Amniotic epithelial cell (primary cell): Measurements from ENCODE around the gene ING1.

Source experiments
- DNase-seq: peaks from one replicate; pipeline ENCODE4 v3.0.0-alpha.2; 2010; ENCODE audit warnings: low read depth

The ING1 gene

DNA sequence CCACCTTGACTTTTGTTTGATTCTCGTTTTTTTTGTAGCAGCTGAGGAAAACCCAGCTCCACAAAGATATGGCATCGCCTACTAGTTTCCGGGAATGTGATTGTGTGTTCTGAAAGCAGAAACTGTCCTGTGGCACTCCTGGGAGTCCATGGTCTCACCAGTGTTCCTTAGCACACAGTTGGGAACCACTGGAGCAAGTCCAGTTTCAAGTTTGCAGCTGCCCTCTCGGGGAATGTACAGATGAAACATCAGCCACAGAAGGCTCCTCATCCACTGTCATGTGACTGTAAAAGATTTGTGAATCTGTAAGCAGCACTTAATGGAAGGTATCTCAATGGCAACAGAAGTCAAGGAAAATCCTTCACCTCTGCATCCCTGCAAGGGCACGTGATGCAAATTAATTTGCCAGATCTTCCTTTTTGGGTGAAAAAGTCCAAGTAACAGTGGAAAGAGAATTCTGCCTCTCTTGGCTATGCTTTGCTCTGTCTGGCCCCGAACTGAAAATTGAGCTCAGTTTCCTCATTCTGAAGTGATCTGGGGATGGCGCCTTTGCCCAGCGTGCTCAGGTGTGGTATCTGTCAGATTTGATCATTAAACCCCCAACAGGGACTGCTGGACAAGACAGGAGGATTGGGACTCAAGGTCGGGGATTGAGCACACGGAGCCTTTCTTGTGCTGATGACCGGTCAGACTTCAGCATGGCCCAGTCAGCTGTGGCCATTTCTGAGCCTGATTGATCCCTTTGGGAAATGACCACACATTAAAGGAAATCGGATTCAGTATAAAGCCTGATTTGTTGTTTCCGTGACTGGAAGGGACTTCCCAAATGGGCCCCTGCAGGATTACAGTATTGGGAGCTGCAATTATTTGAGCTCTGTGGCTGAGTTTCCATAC, 58.8 kb downstream of the ING1 start:
- no peak for DNase-seq
